Activated effector memory CD4-positive, alpha-beta T cell treated with anti-CD3 and anti-CD28 coated beads, Interleukin-2, amount 50 U/mL, for 16 hours (primary cell): ENCODE results near the gene LIMD2.

ENCODE experiments used
- DNase-seq: peaks from one replicate; pipeline ENCODE4 v3.0.0-alpha.2; 2020

The LIMD2 gene

DNA sequence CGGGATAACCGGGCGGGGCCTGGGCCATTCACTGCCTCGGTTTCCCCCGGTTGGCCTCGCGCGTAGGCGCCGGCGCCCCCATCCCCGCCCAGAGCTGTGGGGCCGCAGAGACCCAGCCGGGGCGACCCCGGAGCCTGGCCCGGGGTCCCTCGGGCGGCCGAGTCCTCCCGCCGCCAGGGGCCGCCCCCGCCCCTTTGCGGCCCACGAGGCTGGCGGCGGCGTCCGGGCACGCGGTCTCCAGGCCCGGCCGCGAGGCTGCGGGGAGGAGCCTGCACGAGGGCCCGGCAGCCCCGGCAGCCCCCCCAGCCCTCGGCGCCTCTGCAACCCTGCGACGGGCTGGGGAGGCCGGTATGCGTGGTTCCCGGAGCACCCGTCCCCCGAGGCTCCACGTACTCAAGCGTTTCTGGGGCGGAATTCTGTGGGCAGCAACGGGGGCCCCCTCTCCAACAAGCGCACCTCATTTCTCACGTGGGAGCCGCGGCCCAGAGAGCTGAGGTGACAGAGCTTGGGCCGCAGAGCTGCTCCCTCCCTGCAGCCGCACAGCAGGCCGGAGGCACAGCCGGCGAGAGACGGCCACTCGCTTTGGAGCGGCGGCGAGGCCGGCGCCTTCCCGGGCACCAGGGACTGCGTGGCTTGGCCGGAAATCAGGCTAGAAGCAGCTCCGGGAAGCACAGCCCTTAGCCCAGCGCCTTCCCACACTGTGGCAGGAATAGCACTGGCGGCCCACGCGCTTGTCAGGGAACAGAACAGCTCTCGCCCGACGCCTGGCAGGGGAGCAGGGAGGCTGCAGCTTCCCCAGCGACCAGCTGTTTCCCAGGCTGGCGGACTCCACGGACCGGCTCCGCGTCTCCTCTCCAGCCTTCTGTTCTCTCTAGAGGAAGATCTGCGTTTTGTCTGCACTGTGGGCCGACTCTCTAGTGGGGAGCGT is 867 bp upstream of the LIMD2 start:
- DNase-seq = peak; percentile 81

DNA sequence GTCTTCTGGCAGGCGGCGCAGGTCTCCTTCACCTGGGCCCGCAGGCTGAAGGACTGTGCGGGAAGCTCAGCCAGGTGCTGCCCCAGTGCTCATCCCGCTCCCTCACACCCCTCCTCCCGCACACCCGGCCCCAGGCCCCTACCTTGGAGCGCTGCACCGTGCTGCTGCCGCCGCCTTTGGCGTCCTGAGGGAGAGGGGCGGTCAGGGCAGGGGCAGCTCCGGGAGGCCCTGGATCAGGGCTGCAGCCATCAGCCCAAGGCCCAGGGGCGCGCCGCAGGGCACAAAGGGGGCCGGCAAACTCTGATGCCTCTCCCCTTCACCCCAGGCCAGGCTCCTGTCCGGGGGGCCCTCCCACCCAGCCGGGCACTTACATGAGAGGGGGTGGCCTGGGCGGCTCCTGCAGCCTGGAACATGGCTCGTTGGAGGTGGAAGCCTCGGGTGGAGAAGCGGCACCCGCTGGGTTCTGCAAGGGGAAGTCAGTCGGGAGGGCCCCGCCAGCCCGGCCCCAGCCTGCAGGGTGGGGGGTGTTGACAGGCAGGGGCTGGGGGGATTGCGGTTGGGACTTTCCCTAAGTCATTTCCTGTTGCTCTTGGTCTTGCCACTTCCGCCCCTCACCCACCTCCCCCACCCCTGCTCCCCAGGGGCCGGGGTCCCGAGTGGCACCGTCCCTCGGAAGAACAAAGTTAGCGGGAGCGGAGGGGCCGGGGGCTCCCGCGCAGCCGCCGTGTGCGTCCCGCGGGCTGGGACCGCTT is 863 bp downstream of the LIMD2 start:
- DNase-seq = peak; percentile 92

DNA sequence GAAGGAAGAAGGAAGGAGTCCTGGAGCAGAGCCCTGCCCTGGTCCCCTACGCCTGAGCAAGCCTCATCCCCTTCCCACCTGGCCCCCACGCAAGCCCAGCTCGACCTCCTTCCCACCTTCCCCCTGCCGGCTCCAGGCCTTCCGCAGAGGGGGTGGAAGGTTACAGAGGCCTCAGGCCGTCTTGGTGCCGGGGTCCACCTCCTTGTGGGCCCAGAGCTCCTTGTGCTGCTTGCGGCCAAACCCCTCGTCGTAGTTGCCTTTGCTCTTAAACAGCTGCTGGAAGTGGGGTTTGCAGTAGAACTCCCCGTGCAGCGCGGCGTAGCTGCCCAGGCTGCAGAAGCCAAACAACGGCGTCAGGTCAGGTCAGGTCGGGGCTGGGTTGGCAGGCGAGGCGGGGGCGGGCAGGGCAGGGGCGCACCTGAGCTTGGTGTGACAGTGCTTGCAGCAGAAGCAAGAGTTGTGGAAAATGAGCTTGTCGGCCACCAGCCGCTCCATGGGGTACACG is 1.5 kb downstream of the LIMD2 start:
- DNase-seq = peak; percentile 78

DNA sequence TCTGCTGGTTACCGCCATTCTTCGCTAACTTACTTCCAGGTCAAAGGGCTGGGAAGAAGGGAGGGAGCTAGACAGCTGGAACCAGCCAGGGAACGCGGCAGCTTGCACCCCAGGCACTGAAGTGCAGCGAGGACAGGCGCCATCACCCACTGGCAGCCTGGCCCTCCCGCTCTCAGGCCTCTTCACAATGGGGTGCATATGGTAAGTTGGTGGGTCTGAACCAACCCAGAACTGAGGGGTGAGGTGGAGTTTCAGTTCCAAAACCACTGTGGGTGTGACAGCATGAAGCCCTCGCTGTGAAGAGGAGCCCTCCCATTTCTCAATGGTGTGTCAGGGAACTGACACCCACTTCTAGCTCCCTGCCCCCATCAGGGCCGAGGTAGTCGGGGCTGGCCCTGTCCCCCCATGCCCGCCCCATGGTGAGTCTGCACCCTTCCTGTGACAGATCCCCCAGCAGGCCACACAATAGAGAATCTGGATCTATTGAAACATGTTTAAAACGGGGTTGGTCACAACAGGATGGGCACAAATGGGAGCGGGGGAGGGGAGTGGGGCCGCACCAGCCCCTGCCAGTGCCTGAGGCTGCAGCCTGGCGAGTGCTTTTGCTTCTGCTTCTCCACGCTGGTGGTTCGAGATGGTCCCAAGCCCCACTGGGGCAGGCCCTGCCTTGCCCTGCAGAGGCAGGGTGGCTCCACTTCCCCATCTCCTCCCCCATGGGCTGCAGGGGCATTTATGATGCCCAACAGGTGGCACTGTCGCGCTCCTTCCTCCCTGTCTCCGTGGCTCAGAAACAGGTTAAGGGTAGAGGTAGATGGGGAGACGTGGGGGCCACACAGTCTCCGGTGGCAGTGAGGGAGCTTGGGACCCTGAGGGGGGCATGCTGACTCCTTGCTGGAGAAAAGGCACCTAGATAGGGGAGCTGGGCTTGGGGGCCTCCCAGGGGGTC is 2.3 kb downstream of the LIMD2 start:
- DNase-seq = peak; percentile 92

DNA sequence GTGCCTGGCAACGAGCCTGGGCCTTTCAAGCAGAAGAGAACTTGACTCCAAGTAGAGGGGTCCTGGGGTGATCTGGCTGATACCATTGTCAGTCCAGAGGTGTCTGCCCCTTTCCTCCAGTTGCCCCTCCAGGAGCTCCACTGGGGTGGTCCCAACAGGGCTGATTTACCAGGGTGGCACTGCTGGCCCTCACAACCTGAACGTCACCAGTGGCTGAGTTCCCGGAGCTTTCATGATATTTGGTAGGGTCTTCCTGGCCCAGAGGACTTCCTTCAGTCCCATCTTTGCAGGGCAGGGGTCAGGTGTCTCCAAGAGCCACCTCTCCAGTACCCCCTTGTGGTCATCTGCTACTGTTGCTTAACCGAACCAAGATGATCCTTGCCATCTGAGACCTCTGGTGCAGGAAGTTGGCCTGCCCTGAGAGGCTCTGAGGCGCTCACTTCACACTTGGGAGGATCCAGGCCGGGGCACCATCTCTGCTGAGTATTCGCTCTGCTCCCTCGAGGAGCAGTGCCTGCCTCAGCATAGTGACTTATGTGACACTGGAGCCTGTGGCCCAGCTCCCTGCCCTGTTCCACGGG is 3.5 kb downstream of the LIMD2 start:
- peak; percentile 73 for DNase-seq

DNA sequence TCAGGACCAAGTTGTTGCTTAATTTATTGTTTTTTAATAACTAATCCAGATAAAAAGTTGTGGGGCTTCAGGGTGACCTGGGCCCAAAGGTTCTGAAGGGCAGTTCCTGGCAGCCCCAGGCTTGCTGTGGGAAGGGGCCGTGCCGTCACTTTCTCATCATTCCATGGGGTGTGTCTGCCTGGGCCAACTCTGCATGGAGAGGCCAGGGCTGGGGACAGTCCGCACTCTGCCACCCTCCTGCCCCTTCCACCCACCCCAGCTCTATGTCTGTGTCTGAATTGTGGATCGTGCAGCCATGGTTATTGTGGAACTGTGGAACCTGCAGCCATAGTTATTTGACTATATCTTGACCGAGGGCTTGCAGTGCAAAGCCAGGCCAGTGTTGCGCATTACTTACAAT is 4.0 kb downstream of the LIMD2 start:
- no peak for DNase-seq

DNA sequence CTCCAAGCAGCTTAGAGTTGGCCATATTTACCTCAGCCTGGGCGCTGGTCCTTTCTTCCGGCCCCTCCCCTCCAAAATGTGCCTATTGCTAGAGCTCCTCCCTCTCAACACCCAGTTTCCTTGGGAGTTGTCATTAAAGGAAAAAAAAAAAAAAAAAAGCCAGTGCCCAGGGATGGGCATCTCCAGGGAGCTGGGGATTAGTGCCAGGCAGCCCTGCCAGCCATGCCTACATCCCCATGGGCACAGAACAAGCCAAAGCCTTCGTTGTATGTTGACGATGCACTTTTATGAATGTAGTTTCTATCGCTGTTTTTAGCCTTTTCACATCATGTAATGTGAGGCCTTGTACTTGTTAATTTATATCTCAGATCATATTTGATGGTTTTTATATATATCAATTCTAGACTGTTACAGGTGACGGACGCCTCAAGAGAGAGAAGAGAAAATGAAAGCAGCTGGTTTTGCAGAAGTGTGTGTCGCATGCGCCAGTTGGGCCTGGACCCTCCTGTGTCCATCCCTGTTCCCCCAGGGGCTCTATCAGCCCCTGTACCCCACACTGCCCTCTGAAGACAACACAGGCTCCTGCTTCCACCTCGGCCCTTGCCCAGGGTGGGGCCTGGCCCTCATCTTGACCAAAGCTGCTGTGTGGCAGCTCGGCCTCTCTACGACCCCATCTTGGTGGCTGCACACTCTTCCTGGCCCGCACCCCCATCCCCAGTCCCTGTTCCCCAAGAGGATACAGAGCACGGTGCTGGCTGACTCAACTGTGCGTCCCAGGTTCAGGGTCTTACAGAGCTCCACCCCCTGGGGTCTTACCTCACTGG is 4.8 kb downstream of the LIMD2 start:
- DNase-seq = no peak

DNA sequence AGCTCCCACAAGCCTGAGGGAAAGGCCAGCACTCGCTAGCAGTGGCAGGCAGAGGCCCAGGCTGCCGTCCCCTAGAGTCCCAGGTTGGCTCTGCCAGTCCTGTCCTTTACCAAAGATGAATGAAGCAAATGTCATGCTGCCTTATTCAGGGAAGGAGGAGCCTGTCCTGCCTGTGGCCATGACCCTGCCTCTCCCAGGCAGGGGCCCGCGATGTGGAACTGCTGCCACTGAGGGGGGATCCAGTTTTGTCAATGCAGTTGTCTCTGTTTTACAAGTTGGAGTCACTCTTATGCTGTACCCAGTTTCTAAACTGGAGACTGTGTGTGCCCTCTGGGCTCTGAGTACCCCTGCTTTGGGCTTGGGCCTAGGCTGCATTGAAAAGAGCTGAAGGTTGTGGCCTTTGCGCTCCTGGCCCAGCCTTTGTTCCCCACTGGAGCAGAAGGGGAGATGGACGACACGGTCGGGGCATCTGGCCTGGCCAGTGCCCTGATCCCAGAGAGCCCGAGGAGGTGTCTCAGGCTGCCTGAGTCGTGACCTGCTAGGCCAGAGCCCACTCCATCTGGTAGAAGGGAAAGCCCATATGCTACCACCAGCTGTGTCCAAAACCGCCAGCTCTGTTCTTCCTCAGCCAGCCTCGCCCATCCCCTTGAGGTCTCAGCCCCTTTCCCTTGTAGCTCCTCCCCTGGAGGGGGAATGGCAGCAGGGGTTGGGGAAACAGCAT is 5.5 kb downstream of the LIMD2 start:
- DNase-seq = no peak

DNA sequence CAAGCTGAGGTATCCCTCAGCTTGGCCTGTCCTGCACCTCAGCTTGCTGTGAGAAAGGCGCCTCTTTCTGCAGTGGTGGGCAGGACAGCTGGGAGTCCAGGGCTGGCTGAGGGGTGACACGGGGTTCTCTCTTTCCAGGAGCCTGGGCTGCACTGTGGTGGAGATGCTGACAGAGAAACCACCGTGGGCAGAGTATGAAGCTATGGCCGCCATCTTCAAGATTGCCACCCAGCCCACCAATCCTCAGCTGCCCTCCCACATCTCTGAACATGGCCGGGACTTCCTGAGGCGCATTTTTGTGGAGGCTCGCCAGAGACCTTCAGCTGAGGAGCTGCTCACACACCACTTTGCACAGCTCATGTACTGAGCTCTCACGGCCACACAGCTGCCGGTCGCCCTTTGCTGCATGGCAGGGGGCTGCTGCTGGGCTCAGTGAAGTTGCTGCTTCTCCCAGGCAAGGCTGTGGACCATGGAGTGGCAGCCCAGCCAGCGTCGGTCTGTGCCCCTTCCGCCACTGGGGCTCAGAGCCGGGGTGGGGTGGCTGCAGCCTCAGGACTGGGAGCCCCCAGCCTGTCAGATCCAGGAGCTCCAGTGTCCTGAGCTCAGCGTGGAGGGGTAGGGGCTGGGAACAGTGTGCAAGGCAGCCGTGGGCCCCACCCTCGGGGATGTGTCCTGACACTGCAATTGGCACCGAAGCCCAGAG is 6.4 kb downstream of the LIMD2 start:
- no peak for DNase-seq

DNA sequence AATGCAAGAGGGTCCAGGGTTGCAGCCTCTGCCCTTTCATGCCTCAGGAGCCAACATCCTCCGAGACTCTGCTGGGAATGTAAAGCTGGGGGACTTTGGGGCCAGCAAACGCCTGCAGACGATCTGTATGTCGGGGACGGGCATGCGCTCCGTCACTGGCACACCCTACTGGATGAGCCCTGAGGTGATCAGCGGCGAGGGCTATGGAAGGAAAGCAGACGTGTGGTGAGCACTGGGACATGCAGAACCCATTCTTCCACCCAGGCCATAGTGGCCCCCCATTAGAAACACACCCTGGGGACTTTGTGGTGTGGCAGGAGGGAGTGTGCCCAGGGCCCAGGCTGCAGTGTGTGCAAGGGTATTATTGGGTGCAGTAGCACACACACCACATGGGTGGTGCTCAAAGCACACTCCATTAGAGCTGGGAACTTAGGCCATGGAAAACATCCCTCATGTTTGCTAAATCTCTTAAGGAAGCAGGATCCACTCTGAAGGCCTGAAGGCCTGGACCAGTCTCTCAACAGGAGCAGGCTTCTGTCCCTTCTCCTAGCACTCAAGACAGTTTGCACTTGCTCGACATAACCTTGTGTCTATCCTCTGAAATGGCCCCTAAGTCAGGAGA is 7.6 kb downstream of the LIMD2 start:
- DNase-seq = no peak

DNA sequence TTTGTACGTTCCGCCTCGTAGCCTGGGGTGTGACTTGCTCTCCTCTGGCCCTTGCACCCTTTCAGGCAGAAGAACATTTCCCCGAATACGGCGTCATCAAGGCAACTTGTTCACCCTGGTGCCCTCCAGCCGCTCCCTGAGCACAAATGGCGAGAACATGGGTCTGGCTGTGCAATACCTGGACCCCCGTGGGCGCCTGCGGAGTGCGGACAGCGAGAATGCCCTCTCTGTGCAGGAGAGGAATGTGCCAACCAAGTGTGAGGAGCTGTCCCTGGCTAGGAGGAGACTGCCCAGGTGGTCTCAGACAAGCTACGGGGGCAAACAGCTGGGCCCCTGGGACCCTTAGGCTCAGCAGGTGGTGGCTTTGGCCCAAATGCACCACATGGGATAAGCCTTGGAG is 10.4 kb downstream of the LIMD2 start:
- no peak for DNase-seq

DNA sequence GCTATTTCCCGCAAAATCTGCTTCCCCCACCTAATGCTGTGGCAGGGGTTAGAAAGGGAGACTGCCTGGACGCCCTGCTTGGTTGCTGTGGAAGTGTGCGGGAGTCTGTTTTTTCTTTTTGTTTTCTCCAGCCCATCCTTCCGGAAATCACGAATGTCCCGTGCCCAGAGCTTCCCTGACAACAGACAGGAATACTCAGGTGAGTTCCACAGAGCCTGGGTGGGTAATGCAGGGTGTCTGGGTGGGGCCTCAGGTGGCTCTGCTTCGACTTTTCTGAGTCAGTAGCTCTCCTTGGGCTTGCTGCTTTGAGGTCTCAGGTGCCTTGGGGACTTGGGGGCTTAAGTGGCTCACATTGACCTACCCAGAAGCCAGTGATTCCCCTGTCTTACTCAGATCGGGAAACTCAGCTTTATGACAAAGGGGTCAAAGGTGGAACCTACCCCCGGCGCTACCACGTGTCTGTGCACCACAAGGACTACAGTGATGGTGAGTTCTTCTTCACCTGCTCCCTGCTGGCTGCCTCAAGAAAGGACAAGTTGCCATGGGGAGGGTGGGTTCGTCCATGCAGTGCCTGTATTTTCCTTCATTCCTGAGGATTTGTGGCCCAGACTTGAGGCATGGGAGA is 11.4 kb downstream of the LIMD2 start:
- peak; percentile 42 for DNase-seq

DNA sequence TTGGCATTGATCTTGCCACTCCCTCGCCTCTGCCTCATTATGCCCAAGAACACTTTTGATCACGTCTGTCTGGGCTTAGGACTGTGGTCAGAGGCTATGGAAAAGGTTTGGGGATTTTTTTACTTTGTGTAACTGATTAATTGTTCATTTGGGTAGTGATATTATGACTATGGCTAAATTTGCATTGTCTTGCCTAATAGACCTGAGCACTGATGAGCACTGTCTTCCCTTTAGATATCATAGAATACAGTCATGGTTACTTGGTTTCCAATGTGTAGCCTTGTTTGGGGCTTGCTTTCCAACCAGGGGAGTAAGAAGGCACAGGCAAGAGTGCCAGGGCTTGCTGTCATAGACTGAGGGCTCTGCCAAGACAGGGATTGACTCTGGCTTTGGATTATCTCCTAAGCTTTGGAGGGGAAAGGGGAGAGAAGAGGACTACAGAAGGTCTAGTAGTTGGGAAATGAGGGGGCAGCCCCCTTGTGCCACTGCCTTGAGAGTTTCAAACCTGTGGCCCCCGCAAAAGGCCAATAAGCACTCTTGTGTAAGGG is 13.7 kb downstream of the LIMD2 start:
- no peak for DNase-seq

DNA sequence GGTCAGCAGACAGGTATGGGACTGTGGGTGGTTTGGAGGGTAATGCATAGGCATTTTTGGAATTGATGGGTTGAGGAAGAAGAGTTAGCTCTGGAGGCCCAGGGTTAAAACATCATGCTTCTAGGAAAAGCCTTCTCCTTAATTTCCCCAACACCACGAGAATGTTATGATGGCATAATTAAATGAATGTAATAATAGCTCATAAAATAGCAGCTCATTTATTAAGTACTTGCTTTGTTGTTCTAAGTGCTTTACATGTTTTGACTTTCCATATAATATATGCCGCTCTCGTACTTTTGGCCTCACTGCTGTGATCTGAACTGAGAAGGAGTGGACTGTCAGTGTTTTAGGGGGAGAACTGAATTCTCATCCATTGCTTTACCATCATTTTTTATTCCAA is 14.3 kb downstream of the LIMD2 start:
- no peak for DNase-seq

DNA sequence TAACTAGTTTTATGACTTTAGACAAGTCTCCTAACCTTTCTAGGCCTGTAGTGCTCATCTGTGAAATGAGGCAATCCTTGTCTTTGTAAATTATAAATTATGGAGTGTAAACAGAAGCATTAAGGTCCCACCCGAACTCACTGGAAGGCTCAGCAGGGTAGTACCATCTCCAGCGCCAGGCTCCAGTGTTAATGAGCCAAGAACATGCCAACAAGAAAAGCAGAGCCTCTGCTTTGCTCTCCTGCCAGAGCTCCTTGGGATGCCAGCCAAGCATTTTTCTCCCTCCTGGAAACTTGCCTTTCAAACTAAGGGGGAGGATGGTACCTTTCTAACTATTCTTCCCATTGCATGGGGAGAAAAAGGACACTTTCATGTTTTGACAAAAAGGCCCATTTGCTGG is 14.9 kb downstream of the LIMD2 start:
- no peak for DNase-seq

DNA sequence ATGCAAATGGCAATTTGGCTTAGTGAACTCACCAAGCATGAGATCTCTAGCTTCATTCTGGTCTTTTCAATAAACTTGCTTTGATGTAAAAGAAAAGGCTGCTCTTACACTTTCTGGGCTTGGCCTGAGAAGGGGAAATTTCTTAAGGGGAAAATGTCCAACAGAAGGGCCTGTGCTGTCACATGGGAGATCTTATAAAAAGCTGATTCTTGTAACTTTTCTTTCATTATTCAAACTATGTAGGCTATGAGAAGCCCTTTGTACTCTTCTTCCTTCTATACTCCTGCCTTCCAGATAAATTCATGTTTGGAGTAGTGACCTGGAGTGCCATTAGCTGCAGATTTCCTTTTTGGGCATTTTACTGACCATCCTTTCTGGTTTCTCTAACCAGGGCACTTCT is 16.9 kb downstream of the LIMD2 start:
- no peak for DNase-seq

DNA sequence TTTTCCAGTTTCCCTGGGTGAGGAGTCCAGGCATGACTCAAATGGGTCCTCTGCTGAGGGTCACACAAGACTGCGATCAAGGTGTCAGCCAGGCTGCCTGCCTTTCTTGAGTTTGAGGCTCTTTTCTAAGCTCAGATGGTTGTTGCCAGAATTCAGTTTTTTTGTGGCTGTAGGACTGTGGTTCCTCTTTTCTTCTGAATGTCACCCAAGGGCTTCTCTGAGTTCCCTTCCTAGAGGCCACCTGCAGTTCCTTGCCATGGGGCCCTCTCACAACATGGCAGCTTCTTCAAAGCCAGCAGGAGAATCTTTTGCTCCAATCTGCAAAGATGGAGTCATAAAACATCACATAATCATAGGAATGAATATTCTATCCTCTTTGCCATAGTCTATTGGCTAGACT is 17.5 kb downstream of the LIMD2 start:
- DNase-seq = no peak

DNA sequence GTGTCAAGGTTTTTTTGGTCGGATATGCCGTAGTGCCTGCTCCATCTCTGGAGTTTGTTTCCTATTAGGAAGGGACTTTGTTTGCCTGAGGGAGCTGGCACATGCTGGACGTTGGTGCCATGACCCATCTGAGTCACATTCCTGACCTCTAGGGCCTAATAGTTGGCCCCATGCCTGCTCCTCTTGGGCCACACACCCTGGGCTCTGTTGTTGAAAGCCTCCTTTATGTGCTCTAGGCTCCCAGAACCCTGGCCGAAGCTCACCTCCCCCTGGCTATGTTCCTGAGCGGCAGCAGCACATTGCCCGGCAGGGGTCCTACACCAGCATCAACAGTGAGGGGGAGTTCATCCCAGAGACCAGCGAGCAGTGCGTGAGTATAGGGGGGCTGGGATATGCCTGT is 18.4 kb downstream of the LIMD2 start:
- DNase-seq = no peak

DNA sequence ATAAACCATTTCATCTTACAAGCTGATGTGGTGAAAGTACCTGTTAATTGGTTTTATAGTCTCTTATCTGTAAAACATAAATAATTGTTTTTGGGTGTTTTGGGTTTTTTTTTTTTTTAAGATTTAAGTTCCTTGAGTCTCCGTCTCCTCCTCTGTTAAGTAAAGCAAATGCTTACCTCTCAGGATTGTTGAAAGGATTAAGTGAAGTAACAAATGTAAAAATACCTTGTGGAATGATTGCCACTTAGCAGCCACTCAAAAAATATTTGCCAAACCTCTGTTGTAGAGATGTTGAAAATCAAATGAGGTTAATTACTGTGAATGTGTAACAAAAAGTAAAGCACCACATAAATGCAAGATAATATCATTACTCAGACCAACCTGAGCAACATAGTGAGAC is 19.2 kb downstream of the LIMD2 start:
- no peak for DNase-seq
